OCI-LY1 (cell line): Measurements from ENCODE around the gene IP6K3.

Experiments used
- H2AFZ ChIP-seq: fragments of 200-600 bp; sonication (generic), shearing (Covaris generic); 2 replicates; pipeline ENCODE4 v1.6.0; 2014; ENCODE audit warnings: antibody characterized with exemption, mild to moderate bottlenecking, low read length
- H3F3A ChIP-seq: fragments of 200-600 bp; sonication (generic), shearing (Covaris generic); 2 replicates; pipeline ENCODE4 v1.6.0; 2014; ENCODE audit warnings: mild to moderate bottlenecking, antibody characterized with exemption, low read length, moderate library complexity; ENCODE audit not compliant: insufficient read depth
- H3K27ac ChIP-seq: fragments of 200-600 bp; sonication (generic); 2 replicates; pipeline ENCODE4 v1.5.1; 2014; ENCODE audit warnings: low read length, mixed run types, mild to moderate bottlenecking, low read depth; ENCODE audit not compliant: poor library complexity, severe bottlenecking
- H3K27me3 ChIP-seq: fragments of 200-600 bp; sonication (generic); 2 replicates; pipeline ENCODE4 v1.6.0; 2014; ENCODE audit warnings: antibody characterized with exemption, mild to moderate bottlenecking, low read length, moderate library complexity; ENCODE audit not compliant: insufficient read depth
- H3K36me3 ChIP-seq: fragments of 200-600 bp; sonication (generic); 2 replicates; pipeline ENCODE4 v1.6.1; 2014; ENCODE audit warnings: mild to moderate bottlenecking, antibody characterized with exemption, low read length, moderate library complexity, mixed read lengths; ENCODE audit not compliant: insufficient read depth
- H3K4me1 ChIP-seq: fragments of 200-600 bp; sonication (generic); 2 replicates; pipeline ENCODE4 v1.5.1; 2014; ENCODE audit warnings: mild to moderate bottlenecking, low read length, moderate library complexity; ENCODE audit not compliant: insufficient read depth, severe bottlenecking
- H3K4me2 ChIP-seq: fragments of 200-600 bp; sonication (generic), shearing (Covaris generic); 2 replicates; pipeline ENCODE4 v1.6.1; 2014; ENCODE audit warnings: low read length
- H3K4me3 ChIP-seq: fragments of 200-600 bp; sonication (generic); 2 replicates; pipeline ENCODE4 v1.5.1; 2014; ENCODE audit warnings: low read length, low read depth, mild to moderate bottlenecking, mixed read lengths; ENCODE audit not compliant: poor library complexity, severe bottlenecking
- H3K79me2 ChIP-seq: fragments of 200-600 bp; shearing (Covaris generic); 2 replicates; pipeline ENCODE4 v1.6.1; 2016; ENCODE audit warnings: mixed run types, low read length, mixed read lengths; ENCODE audit not compliant: insufficient read depth
- H3K9ac ChIP-seq: fragments of 200-600 bp; sonication (generic), shearing (Covaris generic); 2 replicates; pipeline ENCODE4 v1.6.1; 2014; ENCODE audit warnings: mild to moderate bottlenecking, low read length, mixed read lengths
- H3K9me2 ChIP-seq: fragments of 200-600 bp; sonication (generic), shearing (Covaris generic); 2 replicates; pipeline ENCODE4 v1.6.1; 2014; ENCODE audit warnings: low read depth, mild to moderate bottlenecking, low read length, mixed read lengths
- H3K9me3 ChIP-seq: fragments of 200-600 bp; shearing (Covaris generic); 2 replicates; pipeline ENCODE4 v1.6.1; 2014; ENCODE audit warnings: low read length, mixed read lengths
- H4K20me1 ChIP-seq: fragments of 200-600 bp; sonication (generic), shearing (Covaris generic); 2 replicates; pipeline ENCODE4 v1.6.0; 2016; ENCODE audit warnings: mild to moderate bottlenecking, low read length; ENCODE audit not compliant: insufficient read depth
- EZH2 ChIP-seq: fragments of 200-600 bp; sonication (generic), shearing (Covaris generic); IDR thresholded peaks from 2 replicates; pipeline ENCODE4 v1.8.0; 2017; ENCODE audit warnings: borderline replicate concordance, mixed run types, mild to moderate bottlenecking, antibody characterized with exemption, low read length, moderate library complexity, mixed read lengths
- TF ChIP-seq, protein P1 (sequence below): fragments of 200-600 bp; sonication (generic), shearing (Covaris generic); IDR thresholded peaks from 2 replicates; pipeline ENCODE4 v1.5.1; 2017; ENCODE audit warnings: mild to moderate bottlenecking, antibody characterized with exemption, low read length, moderate library complexity, mixed read lengths

IP6K3 gene

DNA sequence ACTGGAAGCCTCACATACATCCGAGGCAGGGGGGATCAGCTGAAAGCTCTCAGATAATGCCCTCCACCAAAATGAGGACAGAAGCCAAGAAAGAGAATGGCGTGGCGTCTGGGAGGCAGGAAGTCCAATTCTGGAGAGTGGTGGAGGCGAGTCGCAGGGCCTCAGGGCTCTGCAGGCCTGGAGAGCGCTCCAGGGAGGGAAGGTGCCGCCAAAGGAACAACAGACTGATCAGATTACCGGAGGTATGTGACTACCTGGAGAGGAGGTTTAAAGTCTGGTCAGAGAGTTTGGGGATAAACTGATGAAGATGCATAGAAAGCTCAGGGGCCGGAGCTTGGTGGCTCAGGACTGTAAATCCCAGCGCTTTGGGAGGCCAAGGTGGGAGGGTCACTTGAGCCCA lies 11.2 kb upstream of the IP6K3 start:
- TF ChIP-seq EZH2: no peak
- TF ChIP-seq, protein P1, sequence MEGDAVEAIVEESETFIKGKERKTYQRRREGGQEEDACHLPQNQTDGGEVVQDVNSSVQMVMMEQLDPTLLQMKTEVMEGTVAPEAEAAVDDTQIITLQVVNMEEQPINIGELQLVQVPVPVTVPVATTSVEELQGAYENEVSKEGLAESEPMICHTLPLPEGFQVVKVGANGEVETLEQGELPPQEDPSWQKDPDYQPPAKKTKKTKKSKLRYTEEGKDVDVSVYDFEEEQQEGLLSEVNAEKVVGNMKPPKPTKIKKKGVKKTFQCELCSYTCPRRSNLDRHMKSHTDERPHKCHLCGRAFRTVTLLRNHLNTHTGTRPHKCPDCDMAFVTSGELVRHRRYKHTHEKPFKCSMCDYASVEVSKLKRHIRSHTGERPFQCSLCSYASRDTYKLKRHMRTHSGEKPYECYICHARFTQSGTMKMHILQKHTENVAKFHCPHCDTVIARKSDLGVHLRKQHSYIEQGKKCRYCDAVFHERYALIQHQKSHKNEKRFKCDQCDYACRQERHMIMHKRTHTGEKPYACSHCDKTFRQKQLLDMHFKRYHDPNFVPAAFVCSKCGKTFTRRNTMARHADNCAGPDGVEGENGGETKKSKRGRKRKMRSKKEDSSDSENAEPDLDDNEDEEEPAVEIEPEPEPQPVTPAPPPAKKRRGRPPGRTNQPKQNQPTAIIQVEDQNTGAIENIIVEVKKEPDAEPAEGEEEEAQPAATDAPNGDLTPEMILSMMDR: no peak
- peaks cover 6% of the 10 kb centered on the region for H3K27me3 ChIP-seq
- H3K36me3 ChIP-seq: no peaks in the 10 kb centered on the region
- no peak overlapping the region for H2AFZ ChIP-seq
- H3K9me3 ChIP-seq: no peaks in the 10 kb centered on the region
- no peaks in the 10 kb centered on the region for H3K9me2 ChIP-seq
- H3K4me1 ChIP-seq: no peaks in the 10 kb centered on the region
- no peaks in the 10 kb centered on the region for H3F3A ChIP-seq
- H3K27ac ChIP-seq: no peak overlapping the region
- no peaks in the 10 kb centered on the region for H4K20me1 ChIP-seq
- H3K4me3 ChIP-seq: no peak overlapping the region
- H3K79me2 ChIP-seq: no peaks in the 10 kb centered on the region
- no peak overlapping the region for H3K4me2 ChIP-seq
- no peak overlapping the region for H3K9ac ChIP-seq

DNA sequence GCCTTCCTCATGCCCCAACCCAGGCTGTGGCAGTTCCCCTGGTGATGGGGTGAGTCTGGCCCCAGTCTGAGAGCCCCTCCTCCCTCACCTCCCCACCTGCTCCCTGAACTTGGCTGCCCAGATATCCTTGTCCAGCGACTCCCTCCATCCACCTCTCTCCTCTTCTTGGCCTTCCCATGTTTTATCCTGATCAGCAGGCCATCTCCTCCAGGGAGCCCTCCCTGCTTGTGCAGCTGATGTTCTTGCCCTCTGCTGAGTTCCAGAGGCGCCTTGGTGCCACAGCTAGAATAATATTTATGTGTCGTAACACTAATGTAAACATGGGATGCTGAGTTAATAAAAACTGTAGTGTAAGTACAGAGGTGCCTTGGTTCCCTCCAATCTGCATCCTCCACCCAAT lies 10.4 kb upstream of the IP6K3 start:
- TF ChIP-seq, protein P1: no peak
- no peak for TF ChIP-seq EZH2
- H3K27me3 ChIP-seq: peaks cover 3% of the 10 kb centered on the region
- no peaks in the 10 kb centered on the region for H3K36me3 ChIP-seq
- no peak overlapping the region for H3K4me2 ChIP-seq
- no peak overlapping the region for H3K27ac ChIP-seq
- no peak overlapping the region for H3K4me3 ChIP-seq
- no peak overlapping the region for H2AFZ ChIP-seq
- H3K9me3 ChIP-seq: no peaks in the 10 kb centered on the region
- no peaks in the 10 kb centered on the region for H4K20me1 ChIP-seq
- no peaks in the 10 kb centered on the region for H3K9me2 ChIP-seq
- no peaks in the 10 kb centered on the region for H3K79me2 ChIP-seq
- no peaks in the 10 kb centered on the region for H3F3A ChIP-seq
- H3K9ac ChIP-seq: no peak overlapping the region
- no peaks in the 10 kb centered on the region for H3K4me1 ChIP-seq

DNA sequence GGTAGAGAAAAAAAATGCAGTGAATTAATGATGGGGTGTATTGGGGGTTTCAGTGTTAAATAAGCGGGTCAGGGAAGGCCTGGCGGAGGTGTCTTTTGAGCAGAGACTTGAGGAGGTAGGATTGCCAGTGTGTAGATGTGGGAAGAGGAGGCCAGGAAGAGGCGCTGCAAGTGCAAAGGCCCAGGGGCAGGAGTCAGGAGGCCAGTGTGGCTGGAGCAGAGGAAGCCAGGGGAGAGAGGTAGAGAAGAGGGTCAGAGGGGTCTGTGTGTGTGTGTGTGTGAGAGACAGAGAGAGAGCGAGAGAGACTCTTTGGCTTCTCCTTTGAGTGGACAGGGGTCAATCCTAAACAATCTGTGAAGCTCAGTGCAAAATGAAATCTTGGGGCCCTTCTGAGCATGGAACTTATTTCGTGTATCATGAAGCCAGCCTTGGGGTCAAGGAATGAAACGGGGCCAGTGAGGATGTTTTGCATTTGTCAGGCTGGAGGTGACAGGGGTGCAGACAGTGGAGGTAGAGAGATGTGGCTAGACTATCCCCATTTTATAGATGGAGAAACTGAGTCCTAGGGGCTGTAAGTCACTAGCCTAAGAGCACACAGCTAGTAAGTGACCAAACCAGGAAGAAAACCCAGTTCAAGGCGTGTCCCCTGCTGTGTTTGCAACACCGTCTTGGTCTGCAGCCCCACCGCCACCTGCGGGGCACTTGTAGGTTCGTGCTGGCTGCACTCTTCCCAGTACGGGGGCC lies 9.7 kb upstream of the IP6K3 start:
- no peak overlapping the region for H3K9ac ChIP-seq

More for the DNA sequence above, 9.7 kb upstream of the IP6K3 start:
- no peak overlapping the region for H3K4me3 ChIP-seq
- no peaks in the 10 kb centered on the region for H3K4me1 ChIP-seq
- H3K9me3 ChIP-seq: no peaks in the 10 kb centered on the region
- H3F3A ChIP-seq: no peaks in the 10 kb centered on the region
- H3K79me2 ChIP-seq: no peaks in the 10 kb centered on the region
- no peak overlapping the region for H3K4me2 ChIP-seq
- TF ChIP-seq, protein P1: no peak
- TF ChIP-seq EZH2: no peak
- H3K36me3 ChIP-seq: no peaks in the 10 kb centered on the region
- H4K20me1 ChIP-seq: no peaks in the 10 kb centered on the region
- H2AFZ ChIP-seq: no peak overlapping the region
- no peak overlapping the region for H3K27ac ChIP-seq
- H3K9me2 ChIP-seq: no peaks in the 10 kb centered on the region
- peaks cover 3% of the 10 kb centered on the region for H3K27me3 ChIP-seq
